CD14-positive monocyte (primary cell): ENCODE data around the gene ELF4. TPM values are rescaled to one million over a fixed set of nuclear protein-coding genes. Genes with fewer than 3 reads are reported as not detected.
A peak's percentile ranks its signal among the peaks of the same experiment; 100 is the strongest.

Source experiments
- DNase-seq, 3 donors: peaks; one replicate each; pipeline ENCODE4 v3.0.0-alpha.2; 2011 to 2022
- H2AFZ ChIP-seq: 2 replicates; pipeline ENCODE4 v1.6.0; 2012; ENCODE audit warnings: mild to moderate bottlenecking, low read depth, low read length, inconsistent platforms; ENCODE audit not compliant: insufficient read depth, poor library complexity, severe bottlenecking
- H3K27ac ChIP-seq, 2 donors: 1 replicate in 1 of 2; 2 replicates in 1 of 2; pipeline ENCODE4 v1.5.1; 2012 to 2013; ENCODE audit warnings: low read length in 2 of 2, control low read depth in 1 of 2, inconsistent platforms in 1 of 2, low read depth in 1 of 2, mild to moderate bottlenecking in 1 of 2
- H3K27me3 ChIP-seq, 2 donors: one replicate each; pipeline versions ENCODE4 v1.6.0 to v1.6.1; 2011 to 2013; ENCODE audit warnings: low read length in 2 of 2; ENCODE audit not compliant: control insufficient read depth in 2 of 2, insufficient read depth in 2 of 2
- H3K36me3 ChIP-seq, 2 donors: replicated peaks in 1 of 2; 1 replicate in 1 of 2; 2 replicates in 1 of 2; pipeline versions ENCODE4 v1.5.1 to v1.6.1; 2012 to 2013; ENCODE audit warnings: low read length in 2 of 2, control low read depth in 1 of 2, inconsistent platforms in 1 of 2, mild to moderate bottlenecking in 1 of 2; ENCODE audit not compliant: insufficient read depth in 2 of 2, control insufficient read depth in 1 of 2
- H3K4me1 ChIP-seq, 2 donors: 1 replicate in 1 of 2; 2 replicates in 1 of 2; pipeline versions ENCODE4 v1.5.1 to v1.6.1; 2012 to 2013; ENCODE audit warnings: low read length in 2 of 2, control low read depth in 1 of 2, inconsistent platforms in 1 of 2, mild to moderate bottlenecking in 1 of 2, moderate library complexity in 1 of 2; ENCODE audit not compliant: insufficient read depth in 2 of 2, control insufficient read depth in 1 of 2
- H3K4me2 ChIP-seq: replicated peaks from 2 replicates; pipeline ENCODE3; 2012; ENCODE audit warnings: low read length, moderate library complexity, mild to moderate bottlenecking; ENCODE audit not compliant: poor library complexity, severe bottlenecking; ENCODE audit errors: extremely low read depth
- H3K4me3 ChIP-seq, 3 experiments: fragments of 200-600 bp in 1 of 3; sonication (generic) in 1 of 3; replicated peaks in 1 of 3; 1 replicate in 2 of 3; 2 replicates in 1 of 3; pipeline ENCODE4 v1.5.1; 2011 to 2013; ENCODE audit warnings: low read length in 3 of 3, mild to moderate bottlenecking in 3 of 3, control low read depth in 2 of 3, low read depth in 2 of 3, inconsistent platforms in 1 of 3, moderate library complexity in 1 of 3
- H3K79me2 ChIP-seq: 2 replicates; pipeline ENCODE4 v1.6.0; 2012; ENCODE audit warnings: mild to moderate bottlenecking, control low read depth, inconsistent platforms, low read length, moderate library complexity; ENCODE audit not compliant: insufficient read depth
- H3K9ac ChIP-seq: 2 replicates; pipeline ENCODE4 v1.6.0; 2017; ENCODE audit warnings: low read length, mild to moderate bottlenecking; ENCODE audit not compliant: insufficient read depth, poor library complexity, severe bottlenecking
- H3K9me3 ChIP-seq, 2 donors: replicated peaks in 1 of 2; 1 replicate in 1 of 2; 2 replicates in 1 of 2; pipeline versions ENCODE4 v1.5.1 to v1.6.1; 2012 to 2013; ENCODE audit warnings: low read length in 2 of 2, control low read depth in 1 of 2; ENCODE audit not compliant: control insufficient read depth in 1 of 2, insufficient read depth in 1 of 2
- H4K20me1 ChIP-seq: 2 replicates; pipeline ENCODE4 v1.6.0; 2012; ENCODE audit warnings: mild to moderate bottlenecking, low read length, control low read depth, moderate library complexity; ENCODE audit not compliant: insufficient read depth
- H3K27ac Mint-ChIP-seq, 7 donors: one replicate each; pipeline ENCODE4 v1.8.0; 2020; ENCODE audit warnings: mild to moderate bottlenecking in 7 of 7, mixed read lengths in 7 of 7, moderate library complexity in 6 of 7, inconsistent platforms in 2 of 7
- H3K27me3 Mint-ChIP-seq, 3 donors: one replicate each; pipeline ENCODE4 v1.8.0; 2021 to 2022; ENCODE audit warnings: low read depth in 3 of 3, mild to moderate bottlenecking in 3 of 3, mixed read lengths in 3 of 3, moderate library complexity in 3 of 3, inconsistent platforms in 1 of 3
- H3K36me3 Mint-ChIP-seq, 2 donors: one replicate each; pipeline ENCODE4 v1.8.0; 2020; ENCODE audit warnings: mixed read lengths in 2 of 2, inconsistent platforms in 1 of 2, mild to moderate bottlenecking in 1 of 2
- H3K4me1 Mint-ChIP-seq: one replicate; pipeline ENCODE4 v1.8.0; 2020; ENCODE audit warnings: mild to moderate bottlenecking, mixed read lengths
- H3K4me3 Mint-ChIP-seq, 2 donors: one replicate each; pipeline ENCODE4 v1.8.0; 2020; ENCODE audit warnings: mild to moderate bottlenecking in 2 of 2, mixed read lengths in 2 of 2, moderate library complexity in 1 of 2
- H3K9me3 Mint-ChIP-seq, 7 donors: one replicate each; pipeline ENCODE4 v1.8.0; 2020 to 2022; ENCODE audit warnings: mixed read lengths in 7 of 7, mild to moderate bottlenecking in 6 of 7, moderate library complexity in 6 of 7, inconsistent platforms in 2 of 7
- WGBS: methylation state at CpG from one replicate; pipeline ENCODE4 v1.1.5; 2013; ENCODE audit warnings: missing lambda C conversion rate; ENCODE audit not compliant: insufficient coverage; 5-methylcytosine and 5-hydroxymethylcytosine counted together
- intact Hi-C, 2 donors: fragments of 100-400 bp; cut with micrococcal nuclease; formaldehyde crosslinking; loops; one replicate each; pipeline versions ENCODE4 v1.15.0 to v1.15.1; 2023
- polyA plus RNA-seq, 3 donors: library from polyadenylated mRNA; depleted of rRNA in 1 of 3; unstranded in 2 of 3; stranded (reverse) in 1 of 3; fragments of 300-500 nt in 2 of 3; fragments of >200 nt in 1 of 3; fragmentation: Illumina TruSeq in 2 of 3; gene quantifications; 1 replicate in 2 of 3; 2 replicates in 1 of 3; pipeline ENCODE4 v1.2.3, GENCODE V29; 2012 to 2021
- TF ChIP-seq, protein P1 (sequence below): fragments of 200-600 bp; IDR thresholded peaks from one replicate; pipeline ENCODE4 v1.8.0; 2022; ENCODE audit warnings: antibody characterized with exemption, mild to moderate bottlenecking

ELF4 gene
- polyA plus RNA-seq, 3 donors, result 10.4 to 68.6 (median 20.5) TPM

DNA sequence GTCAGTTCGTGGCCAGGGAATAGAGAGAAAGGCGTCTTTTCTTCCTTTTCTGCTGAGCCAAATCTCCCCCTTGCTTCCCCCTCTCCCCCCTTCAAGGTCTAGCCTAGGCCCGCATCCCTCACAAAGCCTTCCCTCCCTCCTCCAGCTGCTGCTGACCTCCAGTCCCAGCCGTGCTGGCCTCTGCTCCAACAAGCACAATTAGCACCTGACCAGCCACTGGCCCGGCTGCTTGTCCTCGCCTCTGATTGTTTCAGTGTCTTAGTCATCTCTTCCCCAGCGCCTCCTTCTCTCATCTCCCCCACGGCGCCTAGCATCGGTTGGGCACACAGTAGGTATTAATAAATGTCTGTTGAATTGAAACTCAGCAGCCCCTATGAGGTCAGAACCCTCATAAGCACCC lies 4.2 kb downstream of the ELF4 start:
- Mint-ChIP-seq H3K4me3 (peak overlapping the region; percentile 53 to 67), H3K27me3 (peaks cover 0 to 12% (median 1%) of the 10 kb centered on the region in 3 donors), H3K4me1 (peaks cover 57% of the 10 kb centered on the region), H3K27ac (peak overlapping the region; percentile 24 to 95 (median 77)), H3K36me3 (peaks cover 14 to 24% of the 10 kb centered on the region in 2 donors), H3K9me3 (peaks cover 0 to 8% (median 0%) of the 10 kb centered on the region in 7 donors)
- Histone ChIP-seq H3K9ac (no peak overlapping the region), H3K27me3 (no peaks in the 10 kb centered on the region), H3K4me1 (peaks cover 54 to 63% of the 10 kb centered on the region in 2 donors), H2AFZ (no peak overlapping the region), H3K4me3 (peak overlapping the region in 1 of 3 experiments; percentile 28), H3K9me3 (no peaks in the 10 kb centered on the region), H4K20me1 (peaks cover 78% of the 10 kb centered on the region), H3K4me2 (peak overlapping the region; percentile 23), H3K36me3 (peaks cover 5% of the 10 kb centered on the region in 2 donors), H3K79me2 (peaks cover 92% of the 10 kb centered on the region), H3K27ac (peak overlapping the region; percentile 32 to 58)
- no peak for DNase-seq
- TF ChIP-seq, protein P1, sequence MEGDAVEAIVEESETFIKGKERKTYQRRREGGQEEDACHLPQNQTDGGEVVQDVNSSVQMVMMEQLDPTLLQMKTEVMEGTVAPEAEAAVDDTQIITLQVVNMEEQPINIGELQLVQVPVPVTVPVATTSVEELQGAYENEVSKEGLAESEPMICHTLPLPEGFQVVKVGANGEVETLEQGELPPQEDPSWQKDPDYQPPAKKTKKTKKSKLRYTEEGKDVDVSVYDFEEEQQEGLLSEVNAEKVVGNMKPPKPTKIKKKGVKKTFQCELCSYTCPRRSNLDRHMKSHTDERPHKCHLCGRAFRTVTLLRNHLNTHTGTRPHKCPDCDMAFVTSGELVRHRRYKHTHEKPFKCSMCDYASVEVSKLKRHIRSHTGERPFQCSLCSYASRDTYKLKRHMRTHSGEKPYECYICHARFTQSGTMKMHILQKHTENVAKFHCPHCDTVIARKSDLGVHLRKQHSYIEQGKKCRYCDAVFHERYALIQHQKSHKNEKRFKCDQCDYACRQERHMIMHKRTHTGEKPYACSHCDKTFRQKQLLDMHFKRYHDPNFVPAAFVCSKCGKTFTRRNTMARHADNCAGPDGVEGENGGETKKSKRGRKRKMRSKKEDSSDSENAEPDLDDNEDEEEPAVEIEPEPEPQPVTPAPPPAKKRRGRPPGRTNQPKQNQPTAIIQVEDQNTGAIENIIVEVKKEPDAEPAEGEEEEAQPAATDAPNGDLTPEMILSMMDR, result no peak
- WGBS, result no CpG with 5 or more reads among the region's 10 CpGs
- intact Hi-C loops, result no loop called here

DNA sequence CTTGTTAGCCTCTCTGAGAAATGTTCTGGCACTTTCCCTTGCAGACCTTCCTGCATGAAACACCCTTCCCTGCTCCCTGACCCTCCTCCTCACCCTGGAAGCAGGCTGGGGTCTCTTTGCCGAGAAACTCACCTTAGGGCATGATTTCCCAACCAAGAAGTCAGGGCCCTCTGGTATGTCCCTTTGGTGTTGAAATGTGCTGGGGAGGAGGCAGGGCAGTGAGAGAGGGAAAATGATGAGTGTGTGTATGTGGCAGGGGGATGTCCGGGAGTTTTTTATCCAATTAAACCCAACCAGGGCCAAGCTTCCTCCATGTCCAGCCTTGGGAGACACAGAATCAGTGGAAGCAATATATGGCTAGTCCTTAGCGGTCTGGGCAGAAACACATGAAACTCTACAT lies 5.1 kb downstream of the ELF4 start:
- peak in 1 of 3 donors; percentile 42 for DNase-seq
- peaks cover 5% of the 10 kb centered on the region in 2 donors for H3K36me3 ChIP-seq
- H3K9ac ChIP-seq, result no peak overlapping the region
- H3K27me3 Mint-ChIP-seq, result peaks cover 0 to 12% (median 1%) of the 10 kb centered on the region in 3 donors
- H3K79me2 ChIP-seq, result peaks cover 100% of the 10 kb centered on the region
- peak overlapping the region in 5 of 7 donors; percentile 36 to 95 (median 73) for H3K27ac Mint-ChIP-seq
- H2AFZ ChIP-seq, result no peak overlapping the region
- WGBS, result no CpG with 5 or more reads among the region's 3 CpGs
- H4K20me1 ChIP-seq, result peaks cover 86% of the 10 kb centered on the region
- peak overlapping the region in 1 of 2 donors; percentile 58 for H3K27ac ChIP-seq
- H3K27me3 ChIP-seq, result no peaks in the 10 kb centered on the region
- intact Hi-C loops, result no loop called here
- peaks cover 60 to 69% of the 10 kb centered on the region in 2 donors for H3K4me1 ChIP-seq
- H3K4me2 ChIP-seq, result peak overlapping the region; percentile 23
- H3K36me3 Mint-ChIP-seq, result peaks cover 20 to 26% of the 10 kb centered on the region in 2 donors
- H3K9me3 Mint-ChIP-seq, result peaks cover 0 to 8% (median 0%) of the 10 kb centered on the region in 7 donors
- TF ChIP-seq, protein P1, result no peak
- H3K9me3 ChIP-seq, result no peaks in the 10 kb centered on the region
- peak overlapping the region in 1 of 2 donors; percentile 30 for H3K4me3 Mint-ChIP-seq
- H3K4me1 Mint-ChIP-seq, result peaks cover 65% of the 10 kb centered on the region
- H3K4me3 ChIP-seq, result no peak overlapping the region
